Astrocyte (in vitro differentiated cells and primary cell): Measurements from ENCODE around the gene MX2. TPM values are rescaled to one million over a fixed set of nuclear protein-coding genes. Genes with fewer than 3 reads are reported as not detected.

Experiments
- DNase-seq: peaks from one replicate; pipeline ENCODE4 v3.0.0-alpha.2; 2010; ENCODE audit warnings: low read depth
- FAIRE-seq: peaks from 2 replicates; lab custom pipeline; 2011; peaks lifted over from hg19 to GRCh38; lab: Jason Lieb, UNC
- H2AFZ ChIP-seq: 2 replicates; pipeline ENCODE4 v1.6.0; 2012; ENCODE audit warnings: low read depth, low read length, inconsistent platforms
- H3K27ac ChIP-seq: 2 replicates; pipeline ENCODE4 v1.5.1; 2011; ENCODE audit warnings: low read depth, low read length, inconsistent platforms
- H3K27me3 ChIP-seq: 2 replicates; pipeline ENCODE4 v1.6.0; 2011; ENCODE audit warnings: low read length, inconsistent platforms; ENCODE audit not compliant: insufficient read depth
- H3K36me3 ChIP-seq: 2 replicates; pipeline ENCODE4 v1.5.1; 2011; ENCODE audit warnings: low read length, inconsistent platforms; ENCODE audit not compliant: insufficient read depth
- H3K4me1 ChIP-seq: 2 replicates; pipeline ENCODE4 v1.5.1; 2011; ENCODE audit warnings: low read length, inconsistent platforms; ENCODE audit not compliant: insufficient read depth
- H3K4me2 ChIP-seq: 2 replicates; pipeline ENCODE4 v1.6.0; 2012; ENCODE audit warnings: low read length, inconsistent platforms
- H3K4me3 ChIP-seq: 2 replicates; pipeline ENCODE4 v1.5.1; 2011; ENCODE audit warnings: low read depth, mild to moderate bottlenecking, low read length, inconsistent platforms; ENCODE audit not compliant: insufficient read depth
- H3K79me2 ChIP-seq: 2 replicates; pipeline ENCODE4 v1.6.0; 2012; ENCODE audit warnings: mild to moderate bottlenecking, low read length, inconsistent platforms; ENCODE audit not compliant: insufficient read depth
- H3K9ac ChIP-seq: 2 replicates; pipeline ENCODE4 v1.6.0; 2012; ENCODE audit warnings: mild to moderate bottlenecking, low read length, inconsistent platforms
- H3K9me3 ChIP-seq: 2 replicates; pipeline ENCODE4 v1.5.1; 2012; ENCODE audit warnings: low read depth, mild to moderate bottlenecking, low read length, inconsistent platforms; ENCODE audit not compliant: insufficient read depth
- H4K20me1 ChIP-seq: 2 replicates; pipeline ENCODE4 v1.6.0; 2012; ENCODE audit warnings: low read length, inconsistent platforms; ENCODE audit not compliant: insufficient read depth
- H3K27ac Mint-ChIP-seq: one replicate; pipeline ENCODE4 v1.8.0; 2021; ENCODE audit warnings: mild to moderate bottlenecking, mixed read lengths; ENCODE audit not compliant: unreplicated experiment
- H3K27me3 Mint-ChIP-seq: one replicate; pipeline ENCODE4 v1.8.0; 2021; ENCODE audit warnings: low read depth, mixed read lengths; ENCODE audit not compliant: unreplicated experiment
- H3K36me3 Mint-ChIP-seq: one replicate; pipeline ENCODE4 v1.8.0; 2021; ENCODE audit warnings: low read depth, mixed read lengths; ENCODE audit not compliant: unreplicated experiment
- H3K4me1 Mint-ChIP-seq: one replicate; pipeline ENCODE4 v1.8.0; 2021; ENCODE audit warnings: low read depth, mixed read lengths; ENCODE audit not compliant: unreplicated experiment
- H3K4me3 Mint-ChIP-seq: one replicate; pipeline ENCODE4 v1.8.0; 2021; ENCODE audit warnings: mild to moderate bottlenecking, moderate library complexity, mixed read lengths; ENCODE audit not compliant: unreplicated experiment
- H3K9me3 Mint-ChIP-seq: one replicate; pipeline ENCODE4 v1.8.0; 2021; ENCODE audit warnings: mild to moderate bottlenecking, mixed read lengths; ENCODE audit not compliant: unreplicated experiment
- CTCF ChIP-seq: IDR thresholded peaks from 2 replicates; pipeline ENCODE4 v1.5.1; 2011; ENCODE audit warnings: low read depth, mild to moderate bottlenecking, inconsistent platforms, low read length, moderate library complexity; ENCODE audit not compliant: insufficient read depth
- EZH2 ChIP-seq: IDR thresholded peaks from 2 replicates; pipeline ENCODE4 v1.6.1; 2012; ENCODE audit warnings: mild to moderate bottlenecking, low read length, inconsistent platforms; ENCODE audit not compliant: insufficient read depth
- total RNA-seq: library from RNA; stranded (reverse); gene quantifications from 2 replicates; pipeline ENCODE4 v1.2.1, GENCODE V29; 2021

The MX2 gene
- total RNA-seq, 1 donor from 2014 or later, result 8.6 TPM

- no peaks in the 10 kb centered on the region for H4K20me1 ChIP-seq
- no peak for DNase-seq
- H3K27ac ChIP-seq, result no peak overlapping the region
- no peaks in the 10 kb centered on the region for H3K79me2 ChIP-seq
- Mint-ChIP-seq H3K4me1 (peaks cover 14% of the 10 kb centered on the region), H3K9me3 (peaks cover 3% of the 10 kb centered on the region), H3K27ac (no peak overlapping the region), H3K4me3 (no peak overlapping the region), H3K36me3 (no peaks in the 10 kb centered on the region), H3K27me3 (no peaks in the 10 kb centered on the region)
- no peaks in the 10 kb centered on the region for H3K27me3 ChIP-seq
- no peaks in the 10 kb centered on the region for H3K9me3 ChIP-seq
- no peak overlapping the region for H3K4me2 ChIP-seq
- no peak overlapping the region for H2AFZ ChIP-seq
- H3K4me1 ChIP-seq, result no peaks in the 10 kb centered on the region
- TF ChIP-seq CTCF, result no peak
- TF ChIP-seq EZH2, result no peak
- H3K4me3 ChIP-seq, result no peak overlapping the region
- FAIRE-seq, result no peak
- H3K9ac ChIP-seq, result no peak overlapping the region
- H3K36me3 ChIP-seq, result no peaks in the 10 kb centered on the region
Measured at GRCh38 chr21:41418393-41418792, 56.6 kb downstream of the MX2 start.

- peaks cover 14% of the 10 kb centered on the region for H3K4me1 Mint-ChIP-seq
- H3K27ac Mint-ChIP-seq, result peak overlapping the region; percentile 93
- Histone ChIP-seq H4K20me1 (no peaks in the 10 kb centered on the region), H3K4me2 (no peak overlapping the region), H3K27ac (no peak overlapping the region), H3K4me1 (no peaks in the 10 kb centered on the region), H3K79me2 (no peaks in the 10 kb centered on the region), H3K9me3 (no peaks in the 10 kb centered on the region), H3K36me3 (no peaks in the 10 kb centered on the region), H2AFZ (no peak overlapping the region), H3K27me3 (no peaks in the 10 kb centered on the region), H3K9ac (no peak overlapping the region), H3K4me3 (no peak overlapping the region)
- peaks cover 3% of the 10 kb centered on the region for H3K9me3 Mint-ChIP-seq
- peak overlapping the region; percentile 27 for H3K4me3 Mint-ChIP-seq
- H3K27me3 Mint-ChIP-seq, result no peaks in the 10 kb centered on the region
- FAIRE-seq, result no peak
- TF ChIP-seq EZH2, result no peak
- TF ChIP-seq CTCF, result no peak
- H3K36me3 Mint-ChIP-seq, result no peaks in the 10 kb centered on the region
- DNase-seq, result no peak
Measured at GRCh38 chr21:41418956-41419680, 57.3 kb downstream of the MX2 start.
